Stimulated activated CD4-positive, alpha-beta T cell treated with anti-CD3 and anti-CD28 coated beads, TNF-alpha, amount 100 ng/mL, for 4 hours (primary cell): ENCODE measurements around the gene AKT1S1.

ENCODE experiments used
- DNase-seq, 3 experiments: peaks; one replicate each; pipeline ENCODE4 v3.0.0-alpha.2; 2020; ENCODE audit warnings: low read depth in 3 of 3

The AKT1S1 gene

DNA sequence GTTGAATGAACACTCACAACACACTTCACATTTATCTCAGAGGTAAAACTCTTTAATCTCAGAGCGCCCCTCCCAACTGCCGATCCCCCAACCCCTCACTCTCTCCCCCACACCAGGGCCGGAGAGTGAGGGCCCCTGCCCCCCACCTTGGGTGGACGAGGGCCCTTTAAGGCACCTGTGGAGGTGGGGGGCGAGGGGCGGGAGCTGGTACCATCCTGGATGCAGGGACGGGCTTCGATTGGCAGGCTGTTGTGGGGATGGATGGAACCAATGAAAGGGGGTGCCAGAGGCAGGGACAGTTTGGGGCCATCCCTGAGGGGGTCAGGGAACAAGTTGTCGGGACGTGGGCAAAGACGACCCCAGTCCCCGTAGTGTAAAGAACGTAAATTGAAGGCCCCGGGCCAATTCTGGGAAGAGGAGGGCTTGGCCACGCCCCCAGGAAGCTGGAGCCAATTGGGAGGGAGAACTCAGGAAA, 8.1 kb downstream of the AKT1S1 start:
- DNase-seq = peak in 1 of 3 experiments; percentile 73

DNA sequence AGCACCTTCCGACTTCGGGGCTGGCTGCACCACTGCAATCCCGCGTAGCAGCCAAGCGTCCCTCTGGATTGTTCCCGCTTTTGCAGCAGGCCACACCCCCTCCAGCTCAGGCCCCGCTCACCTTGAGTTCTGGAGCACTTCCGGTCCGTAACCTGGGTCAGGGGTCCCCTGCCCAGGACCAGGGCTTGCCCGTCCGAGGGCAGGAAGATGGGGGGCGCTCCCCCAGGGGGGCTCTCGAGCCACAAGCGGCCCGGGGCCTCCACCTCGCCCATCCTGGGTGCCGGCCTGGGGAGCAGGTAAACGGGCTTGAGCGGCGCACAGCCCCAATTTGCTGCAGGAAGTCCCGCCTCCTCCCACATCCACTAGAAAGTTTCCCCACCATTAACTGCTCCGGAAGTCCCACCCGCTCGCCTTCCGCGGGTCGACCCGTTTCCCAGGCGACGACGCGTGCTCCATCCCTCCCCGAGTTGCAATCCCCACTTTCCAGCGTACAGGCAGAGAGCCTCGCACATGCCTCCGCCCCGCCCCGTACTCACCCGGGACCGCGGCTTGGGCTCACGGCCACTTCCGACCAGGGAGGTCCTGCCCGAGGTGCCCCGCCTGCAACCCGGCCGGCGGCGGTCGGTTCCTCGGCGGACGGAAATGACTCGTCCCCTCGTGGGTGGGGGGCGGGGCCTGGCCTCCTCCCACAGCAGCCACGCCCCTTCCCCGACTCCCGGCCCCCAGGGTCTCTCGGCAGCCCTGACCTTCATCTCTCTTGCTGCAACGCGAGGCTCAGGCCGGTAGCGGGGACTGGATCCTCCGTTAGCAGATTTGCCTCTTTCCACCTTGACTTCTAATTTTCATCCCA, 10.0 kb downstream of the AKT1S1 start, which contains the start of gene PNKP:
TSS of gene PNKP (minus strand) at position 644 of the 850 bp plus-strand sequence. CDS start at position 272, 372 bp downstream.
- peak; percentile 73 to 91 (median 88) for DNase-seq

DNA sequence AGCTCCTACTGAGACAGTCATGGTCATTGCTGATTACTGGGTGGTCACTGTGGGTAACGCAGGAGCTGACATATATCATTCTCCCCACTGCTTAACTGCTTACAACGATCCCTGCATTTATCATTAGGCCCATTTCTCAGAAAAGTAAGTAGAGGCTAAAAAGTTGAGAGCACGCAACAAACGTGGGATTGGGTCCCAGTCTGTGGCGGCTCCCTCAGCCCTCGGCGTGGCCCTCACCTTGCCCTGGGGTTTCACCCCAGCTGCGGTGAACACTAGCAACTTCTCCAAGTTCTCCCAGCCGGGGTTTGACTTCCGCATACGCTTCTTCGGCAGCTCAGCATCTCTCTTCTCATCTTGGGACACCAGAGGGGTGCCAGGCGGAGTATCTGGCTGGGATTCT, 12.3 kb downstream of the AKT1S1 start:
- no peak for DNase-seq

DNA sequence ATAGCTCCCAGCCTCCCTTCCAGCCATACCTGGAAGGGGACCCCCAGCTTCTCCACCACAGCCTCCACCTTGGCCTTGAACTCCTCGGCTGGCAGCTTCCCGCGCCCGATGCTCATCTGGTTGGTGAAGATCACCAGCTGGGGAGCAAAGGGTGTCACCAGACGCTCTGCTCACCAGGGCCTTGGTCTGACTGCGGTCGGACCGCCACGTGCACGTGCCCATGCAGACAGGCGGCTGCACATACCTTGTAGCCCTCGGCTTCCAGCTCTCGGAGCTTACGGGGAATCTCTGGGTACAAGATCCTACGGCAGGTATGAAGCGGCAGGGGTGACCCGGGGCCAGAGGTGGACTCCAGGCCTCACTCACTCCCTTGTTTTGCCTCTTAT, 13.2 kb downstream of the AKT1S1 start:
- no peak for DNase-seq

DNA sequence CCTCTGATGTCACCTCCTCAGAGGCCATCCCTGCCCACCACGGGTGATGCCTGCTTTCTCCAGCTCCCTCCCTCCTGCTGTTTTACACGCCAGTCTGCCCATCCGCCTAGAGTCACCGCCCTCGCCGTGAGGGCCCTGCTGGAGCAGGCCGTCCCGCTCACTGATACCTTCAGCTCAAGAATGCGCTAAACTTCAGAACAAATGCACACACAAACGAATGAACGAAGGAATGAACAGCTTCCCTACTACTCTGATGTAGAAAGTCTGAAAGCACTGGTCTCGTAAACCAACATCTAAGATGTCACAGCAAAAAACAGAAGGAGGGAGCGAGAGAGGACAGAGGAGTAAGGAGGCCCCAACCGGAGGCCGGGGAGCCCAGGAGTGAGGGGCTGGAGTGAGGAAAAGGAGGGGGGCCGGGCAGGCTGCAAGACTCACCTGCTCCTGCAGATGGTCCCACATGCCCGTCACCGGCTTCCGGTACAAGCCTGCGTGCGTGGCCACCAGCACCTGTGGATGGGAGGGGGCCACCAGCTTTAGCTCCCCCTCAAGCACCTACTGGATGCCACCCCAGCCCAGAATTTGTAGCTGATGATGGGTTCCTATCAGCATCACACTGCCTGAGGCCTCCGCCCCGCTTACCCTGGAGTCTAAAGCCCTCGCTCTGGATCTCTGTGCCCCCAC, 13.8 kb downstream of the AKT1S1 start:
- DNase-seq = no peak

DNA sequence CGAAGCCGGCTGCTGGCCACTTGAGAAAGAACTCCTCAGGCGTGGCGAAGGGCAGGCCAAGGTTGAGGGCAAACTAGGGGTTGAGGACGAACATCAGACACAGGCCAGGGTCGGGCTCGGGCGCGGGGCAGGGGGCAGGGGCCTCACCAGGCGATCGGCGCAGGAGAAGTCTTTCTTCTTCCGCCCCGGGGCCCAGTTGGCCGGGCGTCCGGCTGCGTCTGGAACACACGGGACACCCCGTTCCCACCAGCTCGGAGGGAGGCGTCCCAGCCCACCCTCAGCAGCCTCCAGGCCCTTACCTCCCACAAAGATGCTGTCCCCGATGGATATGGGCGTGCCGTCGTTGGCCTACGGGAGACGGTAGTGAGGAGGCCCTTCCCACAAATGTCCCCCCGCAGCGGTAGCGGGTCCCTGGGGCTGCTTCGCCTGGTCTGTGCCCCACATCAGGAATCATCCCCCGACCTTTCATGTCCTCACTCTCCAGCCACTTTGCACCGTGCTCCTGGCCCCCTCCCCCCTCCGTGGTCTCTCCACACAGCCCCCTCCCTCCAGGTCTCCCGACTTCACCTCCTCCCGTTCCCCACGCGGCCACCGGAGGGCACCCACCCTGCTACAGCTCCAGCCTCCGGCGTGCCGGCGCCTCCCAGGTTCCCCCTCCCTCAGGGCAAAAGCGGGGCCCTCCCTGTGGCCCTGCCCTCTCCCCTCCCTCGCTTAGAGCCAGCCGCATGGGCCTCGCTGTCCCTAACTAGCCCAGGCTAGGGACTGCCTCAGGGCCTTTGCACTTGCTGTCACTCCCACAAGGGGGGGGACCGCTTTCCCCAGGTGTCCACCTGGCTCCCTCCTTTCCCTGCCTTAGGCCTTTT, 14.5 kb downstream of the AKT1S1 start:
- DNase-seq = no peak

DNA sequence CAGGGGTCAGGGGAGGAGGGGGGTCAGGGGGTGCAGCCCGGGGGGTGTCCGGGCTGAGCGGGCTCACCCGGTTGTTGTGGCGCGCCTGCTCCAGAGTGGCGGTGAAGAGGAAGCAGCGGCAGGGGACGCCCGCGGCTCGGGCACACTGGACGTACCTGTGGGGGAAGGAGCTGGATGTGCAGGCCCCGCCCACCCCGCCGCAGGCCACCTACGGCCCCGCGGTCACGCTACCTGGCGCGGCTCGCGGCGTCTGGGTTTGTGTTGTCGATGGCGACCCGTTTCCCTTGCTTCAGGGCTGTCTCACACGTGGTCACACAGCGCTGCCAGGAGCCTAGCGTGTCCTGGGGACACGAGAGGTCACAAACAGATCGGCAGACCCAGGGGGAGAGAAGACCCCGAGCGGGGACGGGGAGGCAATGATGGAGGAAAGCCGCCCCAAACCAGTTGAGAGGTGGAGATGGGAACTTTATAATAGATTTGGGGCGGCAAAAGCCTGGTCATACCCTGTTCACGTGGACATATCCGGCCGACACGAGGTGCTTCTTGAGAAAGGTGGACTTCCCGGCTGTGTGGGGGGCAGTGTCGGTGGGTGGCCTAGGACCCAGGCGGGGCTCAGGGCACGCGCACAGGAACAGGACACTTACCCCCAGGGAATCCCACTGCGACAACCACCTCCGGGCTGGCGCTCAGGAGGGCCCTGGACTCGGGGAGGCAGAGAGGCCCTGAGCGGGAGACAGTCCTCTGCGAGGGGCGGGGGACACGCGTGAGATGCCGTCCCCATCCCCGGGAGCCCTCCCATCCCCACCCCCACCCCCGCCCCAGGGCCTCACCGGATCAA, 15.4 kb downstream of the AKT1S1 start:
- DNase-seq = no peak

DNA sequence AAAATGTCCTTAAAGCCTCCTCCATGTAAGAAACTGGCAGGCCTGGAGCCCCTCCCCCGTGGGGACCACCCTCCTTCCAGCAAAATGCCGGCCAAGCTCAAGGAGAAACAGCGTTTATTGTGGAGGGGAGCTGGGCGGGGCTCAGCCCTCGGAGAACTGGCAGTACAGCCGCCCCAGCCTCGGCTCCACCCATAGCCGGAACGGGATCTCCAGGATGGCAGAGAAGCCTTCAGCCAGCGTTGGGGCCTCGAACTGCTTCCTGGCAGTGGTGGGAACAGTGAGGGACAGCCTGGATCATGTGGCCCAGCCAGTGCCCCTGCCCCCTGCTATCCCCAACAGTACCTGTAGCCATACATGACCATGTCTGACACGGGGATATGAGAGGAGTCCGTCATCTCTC, 16.0 kb downstream of the AKT1S1 start:
- no peak for DNase-seq

DNA sequence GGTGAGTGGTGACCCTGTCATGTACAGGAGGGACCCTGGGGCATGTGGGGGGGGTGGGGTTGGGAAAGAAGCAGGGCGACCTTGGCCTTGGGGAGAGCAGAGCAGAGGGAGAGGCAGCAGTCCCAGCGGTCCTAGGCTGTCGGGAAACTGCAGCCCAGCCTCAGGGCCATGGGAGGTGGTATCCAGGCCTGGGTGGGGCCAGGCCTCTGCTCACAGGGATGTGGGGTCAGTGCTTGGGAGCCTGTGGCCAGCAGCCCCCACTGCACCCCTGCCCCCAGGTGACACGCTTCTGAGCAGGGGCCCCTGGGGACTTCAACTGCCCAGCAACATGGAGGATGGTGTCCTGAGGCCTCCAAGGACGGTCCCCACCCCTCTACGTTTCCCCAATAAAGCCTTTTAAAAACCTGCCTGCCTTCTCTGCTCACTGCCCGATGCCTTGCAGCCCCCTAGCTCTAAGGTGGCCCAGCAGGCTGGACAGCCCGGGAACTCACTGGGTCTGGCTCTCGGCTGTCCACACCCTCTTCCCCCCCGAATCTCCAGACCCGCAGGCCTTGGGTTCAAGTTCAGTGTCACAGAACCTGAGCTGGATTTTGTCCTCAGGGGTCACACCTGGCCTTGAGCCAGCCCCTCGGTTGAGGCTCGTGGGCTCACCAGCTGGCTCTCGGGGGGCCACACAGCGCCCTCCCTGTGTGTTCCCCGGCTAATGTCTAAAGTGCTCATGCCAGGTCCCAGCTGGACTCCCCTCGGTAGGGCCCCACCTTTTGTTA, 16.6 kb downstream of the AKT1S1 start:
- no peak for DNase-seq

DNA sequence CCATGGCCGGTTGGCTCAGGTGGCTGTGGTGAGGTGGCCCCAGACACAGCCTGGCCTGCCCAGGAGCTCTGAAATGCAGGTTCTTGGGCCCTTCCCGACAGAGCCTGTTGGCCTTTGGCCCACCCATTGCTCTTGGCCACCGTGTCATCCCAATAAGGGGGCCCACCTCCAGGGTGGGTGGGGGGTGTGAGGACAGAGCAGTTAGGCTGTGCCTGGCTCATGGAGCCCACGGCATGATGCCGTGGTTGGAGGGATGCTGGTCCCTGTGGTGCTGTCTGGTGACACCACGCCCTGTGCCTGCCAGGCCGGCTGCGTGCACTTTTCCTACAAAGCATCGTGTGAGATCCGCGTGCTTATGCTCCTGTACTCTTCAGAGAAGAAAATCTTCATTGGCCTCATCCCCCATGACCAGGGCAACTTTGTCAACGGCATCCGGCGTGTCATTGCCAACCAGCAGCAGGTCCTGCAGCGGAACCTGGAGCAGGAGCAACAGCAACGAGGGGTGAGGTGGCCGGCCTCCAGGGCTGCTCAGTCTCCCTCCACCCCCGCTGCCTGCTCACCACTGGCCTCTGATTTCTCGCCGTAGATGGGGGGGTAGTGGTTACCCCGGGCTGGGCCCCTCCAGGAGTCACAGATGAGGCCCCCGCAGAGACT, 17.3 kb downstream of the AKT1S1 start:
- DNase-seq = no peak

DNA sequence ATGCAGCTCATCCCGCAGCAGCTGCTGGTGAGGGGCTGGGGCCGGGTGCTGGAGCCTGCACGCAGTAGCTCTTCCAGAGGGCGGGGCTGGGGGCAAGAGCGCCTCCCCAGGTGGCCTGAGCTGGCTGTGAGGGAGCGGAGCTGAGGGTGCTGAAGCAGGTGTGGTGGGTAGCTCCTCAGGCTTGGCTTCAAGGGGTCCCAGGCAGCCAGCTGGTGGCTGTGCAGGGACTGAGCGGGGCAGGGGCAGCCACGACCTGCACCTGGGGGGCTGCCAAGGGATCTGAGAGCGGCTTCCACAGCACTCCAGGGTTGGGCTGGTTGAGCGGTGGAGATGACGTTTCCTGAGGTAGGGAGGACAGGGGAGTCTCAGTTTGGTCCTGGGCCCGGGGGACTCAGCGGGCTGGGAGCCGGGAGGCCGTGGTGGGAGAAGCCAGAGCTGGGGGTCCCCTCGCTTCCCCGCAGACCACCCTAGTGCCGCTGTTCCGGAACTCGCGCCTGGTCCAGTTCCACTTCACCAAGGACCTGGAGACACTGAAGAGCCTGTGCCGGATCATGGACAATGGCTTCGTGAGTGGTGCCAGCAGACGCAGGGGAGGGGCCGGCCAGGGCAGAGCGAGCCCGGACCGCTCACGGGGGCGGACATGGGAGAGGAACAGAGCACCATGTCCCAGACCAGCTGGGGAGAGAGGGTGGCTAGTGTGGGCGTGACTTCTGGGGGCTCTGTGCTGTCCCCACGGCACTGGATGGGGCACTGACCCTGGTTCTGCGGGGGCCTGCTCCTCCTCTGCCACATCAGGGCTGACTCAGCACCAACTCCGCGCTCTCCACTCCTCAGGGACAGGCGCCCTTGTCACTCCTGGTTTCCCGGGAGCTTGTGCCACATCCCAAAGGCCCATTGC, 18.8 kb downstream of the AKT1S1 start:
- no peak for DNase-seq

DNA sequence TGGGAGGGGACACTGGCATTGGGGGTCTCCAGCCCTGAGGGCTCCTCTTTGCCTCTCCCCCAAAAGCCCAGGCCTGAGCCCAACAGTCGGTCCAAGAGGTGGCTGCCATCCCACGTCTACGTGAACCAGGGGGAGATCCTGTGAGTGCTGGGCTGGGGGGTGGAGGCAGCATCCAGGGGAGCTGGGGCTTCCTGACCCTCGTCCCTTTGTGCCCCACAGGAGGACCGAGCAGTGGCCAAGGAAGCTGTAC, 19.4 kb downstream of the AKT1S1 start:
- no peak for DNase-seq

DNA sequence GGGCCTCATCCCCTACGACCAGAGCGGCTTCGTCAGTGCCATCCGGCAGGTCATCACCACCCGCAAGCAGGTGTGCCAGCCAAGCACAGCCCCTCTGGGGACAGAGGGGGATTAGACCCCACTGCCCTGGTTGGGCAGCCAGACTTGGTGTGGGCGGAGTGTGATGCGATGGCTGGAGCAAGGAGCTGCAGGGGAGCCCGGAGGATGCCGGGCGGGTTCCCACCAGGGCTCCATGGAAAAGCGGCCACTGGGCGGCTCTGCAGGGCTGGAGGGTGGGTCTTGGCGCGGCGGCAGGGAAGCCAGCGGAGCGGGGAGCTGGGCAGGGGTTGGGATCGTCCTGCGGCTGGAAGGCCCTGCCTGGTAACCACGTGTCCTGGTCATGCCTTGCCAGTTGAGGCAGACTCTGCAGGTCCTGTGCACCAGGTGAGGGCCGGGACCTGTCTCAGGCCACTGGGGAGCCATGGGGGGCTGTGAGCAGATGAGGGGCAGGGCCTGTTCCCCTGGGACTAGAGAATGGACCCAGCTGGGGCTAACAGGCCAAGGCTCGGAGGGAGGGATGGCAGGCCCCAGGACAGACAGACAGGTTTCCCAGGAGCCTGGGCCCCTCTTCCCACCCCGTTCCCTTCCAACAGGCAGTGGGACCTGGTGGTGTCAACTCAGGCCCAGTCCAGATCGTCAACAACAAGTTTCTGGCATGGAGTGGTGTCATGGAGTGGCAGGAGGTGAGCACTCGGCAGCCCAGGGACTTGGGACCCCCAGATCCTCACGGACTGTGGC, 19.9 kb downstream of the AKT1S1 start:
- no peak for DNase-seq

DNA sequence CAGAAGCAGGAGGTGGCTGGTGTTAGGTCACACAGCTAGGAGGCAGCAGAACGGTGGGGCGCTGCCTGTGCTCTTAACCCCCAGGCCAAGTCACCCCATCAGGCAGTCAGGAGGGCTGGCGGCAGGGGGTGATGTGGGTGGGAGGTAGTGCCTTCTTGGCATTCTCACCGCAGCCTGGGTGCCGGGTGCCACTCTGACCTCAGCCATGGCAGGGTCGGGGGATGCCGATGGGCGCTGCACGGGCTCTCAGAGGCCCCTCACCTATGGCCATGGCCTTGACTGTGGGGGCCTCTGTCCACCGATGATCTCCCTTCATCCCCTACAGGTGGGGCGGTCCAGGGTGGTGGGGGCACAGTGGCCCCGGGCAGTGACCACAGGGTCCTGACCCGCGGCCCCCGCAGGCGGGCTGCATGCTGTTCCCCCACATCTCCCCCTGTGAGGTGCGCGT, 20.6 kb downstream of the AKT1S1 start:
- DNase-seq = no peak

DNA sequence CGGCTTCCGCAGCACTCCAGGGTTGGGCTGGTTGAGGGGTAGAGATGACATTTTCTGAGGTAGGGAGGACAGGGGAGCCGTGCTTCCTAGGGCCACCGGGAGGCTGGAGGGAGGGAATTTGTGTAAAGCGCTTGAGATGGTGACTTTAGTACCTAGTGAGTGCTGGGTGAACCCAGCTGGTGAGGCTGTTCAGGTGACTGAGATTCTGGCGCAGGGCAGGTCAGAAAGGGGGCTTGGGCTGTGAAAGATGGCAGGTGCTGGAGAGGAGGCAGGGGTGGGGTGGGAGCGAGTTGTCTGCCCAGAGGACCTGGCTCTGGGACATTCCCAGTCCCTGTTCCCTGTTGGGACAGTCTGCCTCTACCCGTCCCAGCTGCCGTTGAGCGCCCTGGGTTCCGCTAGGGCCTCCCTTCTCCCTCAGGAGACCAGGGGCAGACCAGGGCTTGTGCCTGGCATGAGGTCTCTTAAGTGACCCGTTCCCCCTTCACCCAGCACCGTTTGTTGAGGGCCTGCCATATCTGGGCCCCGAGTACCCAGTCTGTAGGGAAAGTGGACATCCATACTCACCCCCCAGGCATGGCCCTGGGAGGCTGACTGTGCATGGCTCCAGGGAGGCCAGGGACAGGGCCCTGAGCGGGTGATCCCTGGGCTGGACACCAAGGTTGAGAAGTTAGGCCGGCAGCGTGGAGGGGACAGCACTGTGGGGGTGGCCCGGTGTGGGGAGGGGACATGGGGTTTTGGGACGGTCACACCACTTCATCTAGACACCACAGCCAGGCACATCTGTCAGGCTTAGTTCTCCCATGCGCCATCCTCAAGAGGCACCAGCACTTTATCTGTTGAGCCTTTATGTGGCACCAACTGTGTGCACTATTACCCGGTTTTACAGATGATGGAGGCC, 21.2 kb downstream of the AKT1S1 start:
- no peak for DNase-seq

DNA sequence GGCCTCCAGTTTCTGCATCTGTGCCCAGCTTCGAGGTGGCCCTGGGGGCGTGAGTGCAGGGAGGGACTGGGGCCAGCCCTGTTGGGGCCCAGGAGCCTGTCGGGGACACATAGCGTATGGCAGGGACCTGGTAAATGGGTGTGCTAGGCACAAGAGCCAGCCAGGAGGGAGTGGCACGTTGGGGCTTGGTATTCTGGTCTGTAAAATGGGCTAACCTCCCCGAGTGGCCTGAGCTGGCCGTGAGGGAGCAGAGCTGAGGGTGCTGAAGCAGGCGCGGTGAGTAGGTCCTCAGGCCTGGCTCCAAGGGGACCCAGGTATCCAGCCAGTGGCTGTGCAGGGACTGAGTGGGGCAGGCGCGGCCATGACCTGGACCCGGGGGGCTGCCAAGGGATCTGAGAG, 21.9 kb downstream of the AKT1S1 start:
- DNase-seq = no peak
